ENCODE measurements around the gene SPN.

DNA sequence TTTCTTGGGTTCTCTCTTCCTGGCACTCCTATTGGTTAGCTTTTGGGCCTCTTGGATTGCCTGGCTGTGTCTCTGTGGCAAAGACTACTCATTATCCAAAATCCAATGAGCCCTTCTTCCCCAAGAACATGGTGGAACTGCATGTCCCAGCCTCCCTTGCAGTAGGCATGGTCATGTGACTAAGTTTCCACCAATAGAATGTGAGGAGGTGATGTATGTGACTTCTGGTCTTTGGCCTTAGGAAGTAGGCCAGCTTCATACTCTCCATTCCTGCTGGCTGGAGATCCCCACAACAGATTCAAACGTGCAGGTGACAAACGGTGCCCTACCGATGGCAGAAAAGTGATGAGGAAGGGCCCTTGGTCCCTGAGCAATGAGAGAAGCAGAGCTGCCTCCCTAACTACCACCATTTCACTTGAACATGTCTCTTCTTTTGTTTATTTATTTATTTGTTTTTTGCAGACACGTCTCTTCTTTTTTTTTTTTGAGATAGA, 17.3 kb upstream of the SPN start:
- TF ChIP-seq POLR2AphosphoS5 (IDR thresholded peaks at IDR 0.05; ENCODE audit: low read depth, low read length), result no peak
- no peak for TF ChIP-seq TAF1 (IDR thresholded peaks at IDR 0.05; ENCODE audit: borderline replicate concordance, insufficient read depth, low read length)

Measured in PFSK-1 (cell line).